Fibroblast of lung (primary cell): Measurements from ENCODE around the gene NEK9. TPM values are rescaled to one million over a fixed set of nuclear protein-coding genes. Genes with fewer than 3 reads are reported as not detected.
A peak's percentile ranks its signal among the peaks of the same experiment; 100 is the strongest.

ENCODE experiments used
- DNase-seq, 2 donors: peaks; one replicate each; pipeline versions ENCODE4 v3.0.0 to v3.0.0-alpha.2; 2010; ENCODE audit warnings: low read depth in 2 of 2
- H2AFZ ChIP-seq: 2 replicates; pipeline ENCODE4 v1.5.1; 2012; ENCODE audit warnings: low read length, control low read depth, inconsistent platforms
- H3K27ac ChIP-seq: 2 replicates; pipeline ENCODE4 v1.5.1; 2011; ENCODE audit warnings: low read length, control low read depth; ENCODE audit not compliant: insufficient read depth
- H3K27me3 ChIP-seq: 2 replicates; pipeline ENCODE4 v1.5.1; 2011; ENCODE audit warnings: mild to moderate bottlenecking, low read length; ENCODE audit not compliant: control insufficient read depth, insufficient read depth
- H3K36me3 ChIP-seq: 2 replicates; pipeline ENCODE4 v1.5.1; 2011; ENCODE audit warnings: low read length; ENCODE audit not compliant: control insufficient read depth, insufficient read depth
- H3K4me1 ChIP-seq: 2 replicates; pipeline ENCODE4 v1.5.1; 2011; ENCODE audit warnings: low read length; ENCODE audit not compliant: control insufficient read depth, insufficient read depth; ENCODE audit errors: extremely low read depth
- H3K4me2 ChIP-seq: 2 replicates; pipeline ENCODE4 v1.5.1; 2011; ENCODE audit warnings: low read length, control low read depth; ENCODE audit not compliant: insufficient read depth; ENCODE audit errors: extremely low read depth
- H3K4me3 ChIP-seq, 4 experiments: fragments of 200-600 bp in 1 of 4; sonication (generic) in 1 of 4; replicated peaks in 1 of 4; 2 replicates each; pipeline ENCODE4 v1.5.1; 2011 to 2016; ENCODE audit warnings: low read length in 4 of 4, low read depth in 3 of 4, mild to moderate bottlenecking in 3 of 4, control low read depth in 2 of 4, inconsistent platforms in 1 of 4, mixed read lengths in 1 of 4; ENCODE audit not compliant: insufficient read depth in 1 of 4; ENCODE audit errors: control extremely low read depth in 1 of 4
- H3K79me2 ChIP-seq: 2 replicates; pipeline ENCODE4 v1.5.1; 2012; ENCODE audit warnings: mild to moderate bottlenecking, low read length, inconsistent platforms; ENCODE audit not compliant: control insufficient read depth, insufficient read depth
- H3K9ac ChIP-seq: 2 replicates; pipeline ENCODE4 v1.5.1; 2011; ENCODE audit warnings: mild to moderate bottlenecking, low read length, control low read depth; ENCODE audit not compliant: insufficient read depth
- H3K9me3 ChIP-seq: 2 replicates; pipeline ENCODE4 v1.5.1; 2012; ENCODE audit warnings: low read depth, low read length; ENCODE audit not compliant: control insufficient read depth, insufficient read depth
- H4K20me1 ChIP-seq: 2 replicates; pipeline ENCODE4 v1.5.1; 2011; ENCODE audit warnings: low read length; ENCODE audit not compliant: control insufficient read depth, insufficient read depth; ENCODE audit errors: extremely low read depth
- EZH2 ChIP-seq: IDR thresholded peaks from 2 replicates; pipeline ENCODE4 v1.5.1; 2012; ENCODE audit warnings: low read length, control low read depth, mild to moderate bottlenecking; ENCODE audit errors: missing control alignments
- polyA plus RNA-seq, 2 donors: library from polyadenylated mRNA; depleted of rRNA in 1 of 2; stranded (reverse) in 1 of 2; unstranded in 1 of 2; fragments of >200 nt; gene quantifications; 2 replicates each; pipeline ENCODE4 v1.2.1, GENCODE V29; 2011 to 2012; ENCODE audit warnings: missing spikeins in 1 of 2
- total RNA-seq: library from RNA; depleted of rRNA; stranded (reverse); fragments of >200 nt; gene quantifications from 2 replicates; pipeline ENCODE4 v1.2.1, GENCODE V29; 2014
- TF ChIP-seq, protein P1 (sequence below), 2 donors: IDR thresholded peaks in 1 of 2; conservative IDR thresholded peaks in 1 of 2; 1 replicate in 1 of 2; 2 replicates in 1 of 2; pipeline ENCODE4 v1.5.1; 2011 to 2012; ENCODE audit warnings: low read length in 2 of 2, control low read depth in 1 of 2, inconsistent platforms in 1 of 2, low read depth in 1 of 2, mild to moderate bottlenecking in 1 of 2

The NEK9 gene
- total and polyA plus RNA-seq, 2 donors (not counting 1 experiment from before 2014, with no cell fraction given), result 63.4 to 81.3 TPM

DNA sequence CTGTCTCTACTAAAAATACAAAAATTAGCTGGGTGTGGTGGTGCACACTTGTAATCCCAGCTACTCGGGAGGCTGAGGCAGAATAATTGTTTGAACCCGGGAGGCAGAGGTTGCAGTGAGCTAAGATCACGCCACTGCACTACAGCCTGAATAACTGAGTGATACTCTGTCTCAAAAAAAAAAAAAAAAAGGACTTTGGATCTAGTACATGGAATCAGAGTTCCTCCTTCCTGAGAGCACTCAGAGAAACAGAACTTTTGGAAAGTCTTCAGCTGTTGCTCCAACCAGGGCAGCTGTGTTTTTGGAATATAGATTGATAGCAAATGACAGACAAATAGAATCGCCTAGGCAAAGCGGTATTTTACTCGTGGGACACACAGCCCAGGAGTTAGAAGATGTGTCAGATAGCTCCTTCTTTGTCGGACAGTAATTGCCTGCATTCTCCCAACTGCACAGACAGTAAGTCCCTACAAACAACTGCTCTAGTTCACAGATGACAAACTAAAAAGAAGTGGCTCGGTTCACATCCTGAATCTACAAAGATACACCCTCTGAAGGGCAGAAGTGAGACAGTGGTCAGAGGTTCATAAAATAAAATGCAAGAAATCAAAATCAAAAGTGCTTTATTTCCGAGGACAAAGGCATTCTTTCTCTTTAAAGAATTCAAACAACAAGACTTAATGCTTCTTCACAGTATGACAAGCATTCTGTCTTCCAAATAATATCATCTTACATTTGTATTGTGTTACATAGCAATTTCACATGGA, 17.1 kb upstream of the NEK9 start:
- TF ChIP-seq, protein P1, sequence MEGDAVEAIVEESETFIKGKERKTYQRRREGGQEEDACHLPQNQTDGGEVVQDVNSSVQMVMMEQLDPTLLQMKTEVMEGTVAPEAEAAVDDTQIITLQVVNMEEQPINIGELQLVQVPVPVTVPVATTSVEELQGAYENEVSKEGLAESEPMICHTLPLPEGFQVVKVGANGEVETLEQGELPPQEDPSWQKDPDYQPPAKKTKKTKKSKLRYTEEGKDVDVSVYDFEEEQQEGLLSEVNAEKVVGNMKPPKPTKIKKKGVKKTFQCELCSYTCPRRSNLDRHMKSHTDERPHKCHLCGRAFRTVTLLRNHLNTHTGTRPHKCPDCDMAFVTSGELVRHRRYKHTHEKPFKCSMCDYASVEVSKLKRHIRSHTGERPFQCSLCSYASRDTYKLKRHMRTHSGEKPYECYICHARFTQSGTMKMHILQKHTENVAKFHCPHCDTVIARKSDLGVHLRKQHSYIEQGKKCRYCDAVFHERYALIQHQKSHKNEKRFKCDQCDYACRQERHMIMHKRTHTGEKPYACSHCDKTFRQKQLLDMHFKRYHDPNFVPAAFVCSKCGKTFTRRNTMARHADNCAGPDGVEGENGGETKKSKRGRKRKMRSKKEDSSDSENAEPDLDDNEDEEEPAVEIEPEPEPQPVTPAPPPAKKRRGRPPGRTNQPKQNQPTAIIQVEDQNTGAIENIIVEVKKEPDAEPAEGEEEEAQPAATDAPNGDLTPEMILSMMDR (conservative IDR thresholded peaks at IDR 0.05 in 1 of 2, IDR thresholded peaks at IDR 0.05 in 1 of 2; ENCODE audit: low read depth in 1 of 2, low read length in 2 of 2), result no peak
- TF ChIP-seq EZH2, result no peak
- Histone ChIP-seq H2AFZ (no peak overlapping the region), H3K27me3 (no peaks in the 10 kb centered on the region), H3K79me2 (peaks cover 4% of the 10 kb centered on the region), H3K27ac (no peak overlapping the region), H4K20me1 (no peaks in the 10 kb centered on the region), H3K4me1 (no peaks in the 10 kb centered on the region), H3K4me2 (no peak overlapping the region), H3K36me3 (peaks cover 1% of the 10 kb centered on the region), H3K9ac (no peak overlapping the region), H3K9me3 (no peaks in the 10 kb centered on the region), H3K4me3 (no peak overlapping the region)
- no peak for DNase-seq

DNA sequence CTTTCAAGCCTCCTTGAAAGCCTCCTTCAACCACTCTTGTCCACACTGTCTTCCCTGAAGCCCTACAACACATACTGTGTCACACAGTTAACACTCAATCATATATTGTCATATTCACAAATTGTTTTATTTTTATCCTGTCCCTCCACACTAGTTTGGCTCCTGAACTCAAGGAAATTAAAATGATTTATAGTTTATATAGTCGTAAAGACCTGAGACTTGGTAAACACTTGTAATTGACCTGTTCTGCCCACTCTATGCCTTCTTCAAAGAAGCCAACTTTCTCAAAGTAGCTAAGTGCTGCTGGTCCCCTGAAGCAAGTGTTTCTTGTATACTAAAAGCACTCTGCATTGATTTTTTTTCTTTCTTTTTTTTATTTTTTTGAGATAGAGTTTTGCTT, 15.6 kb upstream of the NEK9 start:
- Histone ChIP-seq H3K4me2 (no peak overlapping the region), H2AFZ (no peak overlapping the region), H3K36me3 (peaks cover 1% of the 10 kb centered on the region), H3K27me3 (no peaks in the 10 kb centered on the region), H3K9ac (no peak overlapping the region), H4K20me1 (no peaks in the 10 kb centered on the region), H3K4me1 (no peaks in the 10 kb centered on the region), H3K27ac (no peak overlapping the region), H3K79me2 (peaks cover 4% of the 10 kb centered on the region), H3K9me3 (no peaks in the 10 kb centered on the region), H3K4me3 (no peak overlapping the region)
- TF ChIP-seq, protein P1 (conservative IDR thresholded peaks at IDR 0.05 in 1 of 2, IDR thresholded peaks at IDR 0.05 in 1 of 2; ENCODE audit: low read depth in 1 of 2, low read length in 2 of 2), result no peak
- TF ChIP-seq EZH2, result no peak
- no peak for DNase-seq

- Histone ChIP-seq H3K4me2 (no peak overlapping the region), H3K36me3 (peaks cover 1% of the 10 kb centered on the region), H3K27ac (no peak overlapping the region), H2AFZ (no peak overlapping the region), H3K27me3 (no peaks in the 10 kb centered on the region), H3K4me1 (no peaks in the 10 kb centered on the region), H3K9ac (no peak overlapping the region), H3K79me2 (peaks cover 4% of the 10 kb centered on the region), H4K20me1 (no peaks in the 10 kb centered on the region), H3K4me3 (no peak overlapping the region), H3K9me3 (no peaks in the 10 kb centered on the region)
- no peak for TF ChIP-seq EZH2
- TF ChIP-seq, protein P1 (conservative IDR thresholded peaks at IDR 0.05 in 1 of 2, IDR thresholded peaks at IDR 0.05 in 1 of 2; ENCODE audit: low read depth in 1 of 2, low read length in 2 of 2), result peak in 1 of 2 donors; percentile 49
- DNase-seq, result peak; percentile 36 to 50
Observed at GRCh38 chr14:75141967-75142366, 15.1 kb upstream of the NEK9 start.
